GM13977 (cell line): ENCODE measurements around the gene TMC1.

Experiments used
- DNase-seq: peaks from one replicate; pipeline ENCODE4 v3.0.0; 2012; ENCODE audit warnings: low spot score
- CTCF ChIP-seq: IDR thresholded peaks from 2 replicates; pipeline ENCODE4 v1.5.1; 2012; ENCODE audit warnings: mild to moderate bottlenecking, control low read depth; ENCODE audit not compliant: insufficient read depth; ENCODE audit errors: extremely low read depth, missing control alignments
- in situ Hi-C: fragments of 300-500 bp; cut with MboI; formaldehyde crosslinking; loops from one replicate; pipeline ENCODE4 v1.12.0; 2022; ENCODE audit warnings: low sequenced_read_pairs, low pct_unique_long_range_greater_than_20kb, mixed read lengths, inconsistent platforms; ENCODE audit not compliant: unreplicated experiment

The TMC1 gene

GRCh38 chr9:72788966-72789735, 267.7 kb downstream of the TMC1 start:
- DNase-seq: no peak
- in situ Hi-C loops: no loop called here
- TF ChIP-seq CTCF: no peak

GRCh38 chr9:72789885-72790284, 268.5 kb downstream of the TMC1 start:
- TF ChIP-seq CTCF: no peak
- in situ Hi-C loops: no loop called here
- DNase-seq: no peak

GRCh38 chr9:72790989-72791388, 269.6 kb downstream of the TMC1 start:
- in situ Hi-C loops: no loop called here
- DNase-seq: no peak
- TF ChIP-seq CTCF: no peak

GRCh38 chr9:72791436-72791835, 270.0 kb downstream of the TMC1 start:
- no peak for TF ChIP-seq CTCF
- in situ Hi-C loops: no loop called here
- DNase-seq: no peak

- in situ Hi-C loops: no loop called here
These were observed 273.5 kb downstream of the TMC1 start for GRCh38 chr9:72794946-72795345.

GRCh38 chr9:72800328-72800994, 279.1 kb downstream of the TMC1 start:
- no peak for DNase-seq
- in situ Hi-C loops: loop anchor here (25.0 kb wide), 2 partner anchors 513 to 763 kb away; no protein-coding TSS in a partner anchor

More at GRCh38 chr9:72794946-72795345, 273.5 kb downstream of the TMC1 start:
- no peak for TF ChIP-seq CTCF
- no peak for DNase-seq

More at GRCh38 chr9:72800328-72800994, 279.1 kb downstream of the TMC1 start:
- no peak for TF ChIP-seq CTCF
